ENCODE results near the gene SARNP. TPM values are rescaled to one million over a fixed set of nuclear protein-coding genes. Genes with fewer than 3 reads are reported as not detected.
"Not testable (repeated sequence)": the region's sequence is repeated elsewhere in the genome, so short reads cannot be mapped to it uniquely, and the experiment has no call there.

Gene SARNP
- total RNA-seq, 5 donors from 2014 or later (not counting 1 experiment from before 2014, with no cell fraction given) = 36.9 to 50.3 (median 46.8) TPM

- Mint-ChIP-seq H3K27ac (no peak overlapping the region), H3K4me3 (no peak overlapping the region)
These were observed 23.2 kb upstream of the SARNP start for GRCh38 chr12:55840581-55841351.

GRCh38 chr12:55839345-55840140 is 22.0 kb upstream of the SARNP start:
- 87% methylated on average over 9 of the region's 11 CpGs for WGBS (ENCODE audit: insufficient coverage)

More at GRCh38 chr12:55840581-55841351, 23.2 kb upstream of the SARNP start:
- 96% methylated on average over 4 of the region's 11 CpGs for WGBS (ENCODE audit: insufficient coverage)
- CTCF ChIA-PET = no interaction called here
- peaks cover 4 to 15% (median 5%) of the 10 kb centered on the region in 3 donors for H3K4me1 Mint-ChIP-seq
- Histone ChIP-seq H3K27ac (ENCODE audit: low read length) (no peak overlapping the region), H3K9me3 (no peaks in the 10 kb centered on the region), H3K36me3 (ENCODE audit: control insufficient read depth in 2 of 2, extremely low read depth in 1 of 2, insufficient read depth in 1 of 2, low read length in 1 of 2) (no peaks in the 10 kb centered on the region), H3K4me1 (ENCODE audit: control insufficient read depth in 1 of 2, extremely low read depth in 1 of 2, insufficient read depth in 2 of 2, low read length in 2 of 2) (no peaks in the 10 kb centered on the region), H3K27me3 (replicated peaks in 1 of 2; ENCODE audit: control insufficient read depth in 2 of 2, extremely low read depth in 1 of 2, insufficient read depth in 2 of 2, low read length in 1 of 2) (peaks cover 0 to 9% of the 10 kb centered on the region in 2 experiments), H3K4me3 (ENCODE audit: control insufficient read depth in 1 of 2, extremely low read depth in 1 of 2, low read length in 1 of 2) (no peak overlapping the region)
- ATAC-seq (replicated peaks in 1 of 4) (no peak), DNase-seq (no peak)
- no peaks in the 10 kb centered on the region for H3K36me3 Mint-ChIP-seq
- no peaks in the 10 kb centered on the region for H3K9me3 Mint-ChIP-seq
- no peaks in the 10 kb centered on the region for H3K27me3 Mint-ChIP-seq
- POLR2A ChIA-PET = interaction anchor here in 1 of 2 donors (0.6 kb wide), 1 partner anchor 63 kb away, joined by 7 read pairs; no protein-coding TSS in a partner anchor

GRCh38 chr12:55838361-55838760 is 20.8 kb upstream of the SARNP start:
- Mint-ChIP-seq H3K27ac (no peak overlapping the region), H3K4me3 (no peak overlapping the region), H3K27me3 (no peaks in the 10 kb centered on the region), H3K4me1 (peaks cover 5 to 15% (median 5%) of the 10 kb centered on the region in 3 donors), H3K36me3 (no peaks in the 10 kb centered on the region), H3K9me3 (no peaks in the 10 kb centered on the region)
- Histone ChIP-seq H3K27ac (ENCODE audit: low read length) (no peak overlapping the region), H3K9me3 (no peaks in the 10 kb centered on the region), H3K27me3 (replicated peaks in 1 of 2; ENCODE audit: control insufficient read depth in 2 of 2, extremely low read depth in 1 of 2, insufficient read depth in 2 of 2, low read length in 1 of 2) (peaks cover 0 to 9% of the 10 kb centered on the region in 2 experiments), H3K4me3 (ENCODE audit: control insufficient read depth in 1 of 2, extremely low read depth in 1 of 2, low read length in 1 of 2) (no peak overlapping the region), H3K36me3 (ENCODE audit: control insufficient read depth in 2 of 2, extremely low read depth in 1 of 2, insufficient read depth in 1 of 2, low read length in 1 of 2) (peaks cover 0 to 7% of the 10 kb centered on the region in 2 donors), H3K4me1 (ENCODE audit: control insufficient read depth in 1 of 2, extremely low read depth in 1 of 2, insufficient read depth in 2 of 2, low read length in 2 of 2) (peaks cover 0 to under 1% of the 10 kb centered on the region in 2 experiments)
- CTCF ChIA-PET = no interaction called here
- POLR2A ChIA-PET = interaction anchor here in 1 of 2 donors (0.7 kb wide), 2 partner anchors 1259 to 1747 kb away, joined by 7 to 8 read pairs; no protein-coding TSS in a partner anchor
- ATAC-seq (replicated peaks in 1 of 4) = no peak
- 93% methylated on average over 3 of the region's 3 CpGs for WGBS (ENCODE audit: insufficient coverage)
- DNase-seq = no peak

More at GRCh38 chr12:55839345-55840140, 22.0 kb upstream of the SARNP start:
- no peaks in the 10 kb centered on the region for H3K9me3 Mint-ChIP-seq
- H3K27ac Mint-ChIP-seq = no peak overlapping the region
- Histone ChIP-seq H3K36me3 (ENCODE audit: control insufficient read depth in 2 of 2, extremely low read depth in 1 of 2, insufficient read depth in 1 of 2, low read length in 1 of 2) (peaks cover 0 to 7% of the 10 kb centered on the region in 2 donors), H3K4me1 (ENCODE audit: control insufficient read depth in 1 of 2, extremely low read depth in 1 of 2, insufficient read depth in 2 of 2, low read length in 2 of 2) (no peaks in the 10 kb centered on the region), H3K9me3 (no peaks in the 10 kb centered on the region), H3K27ac (ENCODE audit: low read length) (no peak overlapping the region), H3K27me3 (replicated peaks in 1 of 2; ENCODE audit: control insufficient read depth in 2 of 2, extremely low read depth in 1 of 2, insufficient read depth in 2 of 2, low read length in 1 of 2) (peaks cover 0 to 9% of the 10 kb centered on the region in 2 experiments), H3K4me3 (ENCODE audit: control insufficient read depth in 1 of 2, extremely low read depth in 1 of 2, low read length in 1 of 2) (no peak overlapping the region)
- POLR2A ChIA-PET = interaction anchor here in 1 of 2 donors (0.6 kb wide), 1 partner anchor 204 kb away, joined by 3 read pairs; no protein-coding TSS in a partner anchor
- ATAC-seq (replicated peaks in 1 of 4) (no peak), DNase-seq (no peak)
- CTCF ChIA-PET = no interaction called here
- H3K27me3 Mint-ChIP-seq = no peaks in the 10 kb centered on the region
- no peaks in the 10 kb centered on the region for H3K36me3 Mint-ChIP-seq
- peaks cover 4 to 15% (median 5%) of the 10 kb centered on the region in 3 donors for H3K4me1 Mint-ChIP-seq
- H3K4me3 Mint-ChIP-seq = no peak overlapping the region

- H3K27ac ChIP-seq (ENCODE audit: low read length); ATAC-seq (replicated peaks in 1 of 4); POLR2A ChIA-PET; H3K4me3 Mint-ChIP-seq; H3K9me3 Mint-ChIP-seq; H3K27me3 ChIP-seq (replicated peaks in 1 of 2; ENCODE audit: control insufficient read depth in 2 of 2, extremely low read depth in 1 of 2, insufficient read depth in 2 of 2, low read length in 1 of 2); H3K27me3 Mint-ChIP-seq; DNase-seq; H3K36me3 Mint-ChIP-seq; H3K4me3 ChIP-seq (ENCODE audit: control insufficient read depth in 1 of 2, extremely low read depth in 1 of 2, low read length in 1 of 2); H3K36me3 ChIP-seq (ENCODE audit: control insufficient read depth in 2 of 2, extremely low read depth in 1 of 2, insufficient read depth in 1 of 2, low read length in 1 of 2); H3K27ac Mint-ChIP-seq; H3K9me3 ChIP-seq: not testable (repeated sequence)
- H3K4me1 ChIP-seq (ENCODE audit: control insufficient read depth in 1 of 2, extremely low read depth in 1 of 2, insufficient read depth in 2 of 2, low read length in 2 of 2) = peaks cover 5 to 24% of the 10 kb centered on the region in 2 experiments
- WGBS (ENCODE audit: insufficient coverage) = 93% methylated on average over 2 of the region's 6 CpGs
- peaks cover 25 to 44% (median 29%) of the 10 kb centered on the region in 3 donors for H3K4me1 Mint-ChIP-seq
- CTCF ChIA-PET = interaction anchor here in 1 of 2 donors (0.6 kb wide), 1 partner anchor 1924 kb away, joined by 3 read pairs; no protein-coding TSS in a partner anchor
These were observed 16.9 kb upstream of the SARNP start for GRCh38 chr12:55834400-55834799.

GRCh38 chr12:55833056-55833455 is 15.5 kb upstream of the SARNP start:
- H3K27ac ChIP-seq (ENCODE audit: low read length) = no peak overlapping the region
- peak overlapping the region in 1 of 2 donors; percentile 61 for H3K27ac Mint-ChIP-seq
- WGBS (ENCODE audit: insufficient coverage) = 92% methylated on average over 8 of the region's 10 CpGs
- no peaks in the 10 kb centered on the region for H3K9me3 ChIP-seq
- ChIA-PET CTCF (no interaction called here), POLR2A (no interaction called here)
- peaks cover 13 to 34% of the 10 kb centered on the region in 2 experiments for H3K4me1 ChIP-seq (ENCODE audit: control insufficient read depth in 1 of 2, extremely low read depth in 1 of 2, insufficient read depth in 2 of 2, low read length in 2 of 2)
- no peak for ATAC-seq (replicated peaks in 1 of 4)
- H3K4me3 Mint-ChIP-seq = peak overlapping the region in 1 of 3 donors; percentile 94
- no peaks in the 10 kb centered on the region for H3K9me3 Mint-ChIP-seq
- no peak for DNase-seq
- peaks cover 0 to 6% of the 10 kb centered on the region in 2 experiments for H3K27me3 ChIP-seq (replicated peaks in 1 of 2; ENCODE audit: control insufficient read depth in 2 of 2, extremely low read depth in 1 of 2, insufficient read depth in 2 of 2, low read length in 1 of 2)
- peaks cover 1% of the 10 kb centered on the region for H3K36me3 Mint-ChIP-seq
- no peak overlapping the region for H3K4me3 ChIP-seq (ENCODE audit: control insufficient read depth in 1 of 2, extremely low read depth in 1 of 2, low read length in 1 of 2)
- peaks cover 33 to 49% (median 37%) of the 10 kb centered on the region in 3 donors for H3K4me1 Mint-ChIP-seq
- H3K27me3 Mint-ChIP-seq = no peaks in the 10 kb centered on the region
- H3K36me3 ChIP-seq (ENCODE audit: control insufficient read depth in 2 of 2, extremely low read depth in 1 of 2, insufficient read depth in 1 of 2, low read length in 1 of 2) = peaks cover 0 to 9% of the 10 kb centered on the region in 2 donors

- Mint-ChIP-seq H3K4me1 (peaks cover 45 to 62% (median 53%) of the 10 kb centered on the region in 3 donors), H3K27ac (peak overlapping the region; percentile 74 to 90), H3K27me3 (no peaks in the 10 kb centered on the region), H3K9me3 (no peaks in the 10 kb centered on the region), H3K36me3 (peaks cover 7% of the 10 kb centered on the region), H3K4me3 (peak overlapping the region; percentile 94 to 97 (median 94))
- ATAC-seq (replicated peaks in 1 of 4) = no peak
- no peak for DNase-seq
- ChIA-PET POLR2A (interaction anchor here (0.6 kb wide), 2 partner anchors 28 to 292 kb away, joined by 3 to 4 read pairs; no protein-coding TSS in a partner anchor), CTCF (interaction anchor here in 1 of 2 donors (3.0 to 3.7 kb wide), 2 partner anchors 14 to 96 kb away, joined by 15 to 62 read pairs; partner anchors contain the start of genes ORMDL2, PYM1 and SARNP)
- Histone ChIP-seq H3K27me3 (replicated peaks in 1 of 2; ENCODE audit: control insufficient read depth in 2 of 2, extremely low read depth in 1 of 2, insufficient read depth in 2 of 2, low read length in 1 of 2) (no peaks in the 10 kb centered on the region), H3K4me3 (ENCODE audit: control insufficient read depth in 1 of 2, extremely low read depth in 1 of 2, low read length in 1 of 2) (peak overlapping the region in 1 of 2 donors; percentile 86), H3K27ac (ENCODE audit: low read length) (no peak overlapping the region), H3K4me1 (ENCODE audit: control insufficient read depth in 1 of 2, extremely low read depth in 1 of 2, insufficient read depth in 2 of 2, low read length in 2 of 2) (peaks cover 20 to 50% of the 10 kb centered on the region in 2 experiments), H3K9me3 (no peaks in the 10 kb centered on the region), H3K36me3 (ENCODE audit: control insufficient read depth in 2 of 2, extremely low read depth in 1 of 2, insufficient read depth in 1 of 2, low read length in 1 of 2) (peaks cover 0 to 9% of the 10 kb centered on the region in 2 donors)
- no CpG with 5 or more reads among the region's 1 CpG for WGBS (ENCODE audit: insufficient coverage)
These were observed 13.9 kb upstream of the SARNP start for GRCh38 chr12:55831447-55831815.

Measured in T-cell (primary cell).